ES-I3 (cell line): ENCODE results near the gene CSF3R.
"Not testable (repeated sequence)": the region's sequence is repeated elsewhere in the genome, so short reads cannot be mapped to it uniquely, and the experiment has no call there.

Experiments used
- H3K36me3 ChIP-seq: 2 replicates; pipeline ENCODE4 v1.6.1; 2013; ENCODE audit warnings: mild to moderate bottlenecking, low read length, control low read depth, moderate library complexity; ENCODE audit not compliant: insufficient read depth
- H3K4me1 ChIP-seq: 2 replicates; pipeline ENCODE4 v1.6.1; 2013; ENCODE audit warnings: mild to moderate bottlenecking, control low read depth, low read length; ENCODE audit not compliant: insufficient read depth
- H3K9ac ChIP-seq: 2 replicates; pipeline ENCODE4 v1.6.1; 2013; ENCODE audit warnings: low read depth, mild to moderate bottlenecking, low read length, moderate library complexity
- H3K9me3 ChIP-seq: 2 replicates; pipeline ENCODE4 v1.6.1; 2013; ENCODE audit warnings: mild to moderate bottlenecking, low read length, moderate library complexity; ENCODE audit not compliant: control insufficient read depth, insufficient read depth

Gene CSF3R

DNA sequence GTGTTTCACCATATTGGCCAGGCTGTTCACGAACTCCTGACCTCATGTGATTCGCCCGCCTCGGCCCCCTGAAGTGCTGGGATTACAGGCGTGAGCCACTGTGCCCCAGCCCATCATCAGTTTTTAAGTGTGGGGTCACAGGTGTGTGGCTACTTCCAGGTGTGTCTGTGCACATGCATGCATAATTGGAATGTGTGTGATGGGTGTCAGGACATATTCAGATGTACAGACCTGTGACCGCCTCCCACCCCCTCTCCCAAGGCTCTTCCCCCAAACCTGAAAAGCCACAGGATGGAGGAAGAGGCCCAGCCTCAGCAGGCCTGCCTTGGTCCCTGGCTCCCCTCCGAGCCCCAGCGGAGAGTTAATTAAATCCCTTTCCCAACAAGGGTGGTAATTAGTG, 37.3 kb upstream of the CSF3R start:
- Histone ChIP-seq H3K9me3 (no peaks in the 10 kb centered on the region), H3K9ac (no peak overlapping the region), H3K4me1 (peaks cover 15% of the 10 kb centered on the region), H3K36me3 (no peaks in the 10 kb centered on the region)

DNA sequence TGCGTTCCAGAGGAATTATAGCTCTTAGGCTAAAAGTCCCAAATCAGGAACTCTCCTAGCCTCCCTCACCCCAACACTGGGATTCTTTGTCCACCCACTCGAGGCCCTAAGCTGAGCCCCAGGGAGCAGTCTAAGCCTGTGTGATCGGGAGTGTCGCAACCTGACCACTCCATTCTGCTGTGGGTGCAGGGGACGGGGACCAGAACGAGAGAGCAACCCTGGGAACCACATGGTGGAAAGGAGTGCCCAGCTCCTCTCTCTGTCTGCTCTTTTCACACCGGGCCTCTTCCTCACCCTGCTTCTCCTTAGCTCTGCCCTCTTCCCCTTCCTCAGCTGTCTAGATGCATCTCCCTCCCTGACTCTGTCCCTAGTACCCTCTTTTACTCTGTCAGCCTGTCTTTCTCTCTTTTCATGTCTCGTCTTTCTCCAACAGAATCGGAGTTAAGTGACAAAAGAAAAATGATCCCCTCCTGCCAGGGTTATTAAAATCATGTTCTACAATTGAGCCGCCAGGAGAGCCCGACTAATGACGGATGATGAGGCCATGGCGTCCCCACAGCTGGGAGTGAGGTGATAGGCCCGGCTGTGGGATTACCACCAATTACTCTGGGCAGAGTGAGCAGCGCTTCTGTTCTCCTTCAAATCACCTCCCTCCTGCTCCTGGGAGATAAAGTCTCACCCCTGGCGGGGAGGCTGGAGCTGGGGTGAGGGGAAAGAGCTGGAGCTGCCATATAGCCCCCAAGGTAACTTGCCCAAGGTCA, 34.5 kb upstream of the CSF3R start:
- no peaks in the 10 kb centered on the region for H3K9me3 ChIP-seq
- H3K36me3 ChIP-seq: no peaks in the 10 kb centered on the region
- H3K4me1 ChIP-seq: no peaks in the 10 kb centered on the region
- no peak overlapping the region for H3K9ac ChIP-seq

DNA sequence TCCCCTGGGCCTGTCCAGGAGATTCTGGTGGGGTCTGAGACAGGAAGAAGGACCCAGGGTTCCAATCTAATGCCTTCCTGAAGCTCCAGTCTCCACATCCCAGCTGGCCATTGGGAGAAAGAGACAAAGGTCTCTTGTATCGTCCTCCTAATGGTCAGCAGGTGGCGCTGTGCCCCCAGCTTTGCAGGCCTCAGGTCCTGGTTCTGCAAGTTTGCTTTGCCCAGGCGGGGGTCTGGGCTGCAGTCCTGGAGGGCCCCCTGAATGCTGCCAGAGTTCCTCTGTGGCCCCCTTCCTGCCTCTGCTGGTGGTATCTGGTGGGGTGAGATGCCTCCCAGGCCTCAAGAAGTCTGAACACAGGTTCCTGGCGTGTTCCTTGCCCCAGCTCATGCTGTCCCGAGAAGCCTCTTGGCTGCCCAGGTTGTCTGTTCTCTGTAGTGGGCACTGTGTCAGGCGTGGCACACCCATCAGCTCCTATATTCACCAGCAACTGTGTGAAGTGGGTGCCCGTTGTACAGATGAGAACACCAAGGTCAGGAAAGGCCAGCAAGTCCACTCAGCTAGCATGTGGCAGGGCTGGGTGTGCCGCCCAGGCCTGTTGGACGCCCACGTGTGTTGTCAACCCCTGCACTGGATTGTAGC, 33.8 kb upstream of the CSF3R start:
- H3K36me3 ChIP-seq: no peaks in the 10 kb centered on the region
- H3K4me1 ChIP-seq: no peaks in the 10 kb centered on the region
- no peaks in the 10 kb centered on the region for H3K9me3 ChIP-seq
- no peak overlapping the region for H3K9ac ChIP-seq

- Histone ChIP-seq H3K36me3 (no peaks in the 10 kb centered on the region), H3K9ac (no peak overlapping the region), H3K9me3 (no peaks in the 10 kb centered on the region), H3K4me1 (no peaks in the 10 kb centered on the region)
Observed at GRCh38 chr1:36515315-36516138, 32.8 kb upstream of the CSF3R start.

GRCh38 chr1:36514501-36514900, 31.8 kb upstream of the CSF3R start:
- Histone ChIP-seq H3K36me3 (no peaks in the 10 kb centered on the region), H3K9me3 (no peaks in the 10 kb centered on the region), H3K4me1 (no peaks in the 10 kb centered on the region), H3K9ac (no peak overlapping the region)

DNA sequence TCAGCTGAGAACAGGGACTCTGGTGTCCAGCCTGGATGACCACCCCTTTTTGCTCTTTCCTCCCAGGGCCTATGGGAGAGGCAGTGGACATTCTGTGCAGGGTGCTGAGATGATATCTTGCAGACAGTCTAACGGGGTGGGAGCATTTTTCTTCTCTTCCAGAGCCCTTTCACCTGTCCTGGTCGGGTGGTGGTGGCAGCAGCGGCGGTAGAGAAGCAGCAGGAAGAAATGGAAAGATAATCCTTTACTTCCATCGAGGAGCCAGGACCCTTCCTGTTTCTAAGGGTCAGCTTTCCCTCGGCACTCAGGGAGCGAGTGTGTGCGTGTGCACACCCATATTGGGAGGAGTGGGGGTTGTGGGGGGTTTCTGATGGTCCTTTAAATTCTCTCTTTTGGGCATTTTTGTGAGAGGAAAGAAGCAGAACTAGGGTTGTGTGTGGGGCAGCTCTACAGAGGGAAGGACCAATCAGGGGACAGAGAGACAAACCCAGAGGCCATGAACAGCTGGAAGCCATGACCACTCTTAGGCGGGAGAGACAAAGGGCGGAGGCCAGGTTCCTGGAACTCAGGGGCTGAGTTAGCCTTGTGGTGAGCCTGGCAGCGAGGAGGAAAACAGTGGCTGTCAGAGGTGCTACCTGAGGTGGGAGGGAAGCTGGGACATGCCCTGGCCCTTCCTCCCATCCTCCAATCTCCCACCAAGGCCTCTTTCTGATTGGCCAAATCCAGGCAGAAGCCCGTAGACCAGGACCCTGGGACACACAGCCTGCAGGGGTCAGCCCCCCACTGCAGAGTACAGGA, 31.2 kb upstream of the CSF3R start:
- Histone ChIP-seq H3K9me3 (no peaks in the 10 kb centered on the region), H3K4me1 (no peaks in the 10 kb centered on the region), H3K36me3 (no peaks in the 10 kb centered on the region), H3K9ac (no peak overlapping the region)

DNA sequence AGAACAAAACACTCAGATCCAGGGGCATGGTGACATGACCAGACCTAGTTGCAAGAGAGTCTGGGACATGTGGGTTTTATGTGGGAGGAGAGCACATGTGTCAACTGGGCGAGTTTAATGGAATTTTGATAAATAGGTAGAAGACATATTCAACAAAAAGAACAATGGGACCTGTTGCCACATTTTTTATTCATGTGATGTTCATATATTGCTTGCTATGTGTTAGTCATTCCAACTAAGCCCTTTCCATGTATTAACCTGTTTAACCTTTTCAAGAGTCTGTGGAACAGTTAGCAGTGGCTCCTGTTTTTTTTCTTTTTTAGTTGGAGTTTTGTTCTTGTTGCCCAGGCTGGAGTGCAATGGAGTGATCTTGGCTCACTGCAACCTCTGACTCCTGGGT, 30.1 kb upstream of the CSF3R start:
- no peak overlapping the region for H3K9ac ChIP-seq
- H3K36me3 ChIP-seq: no peaks in the 10 kb centered on the region
- H3K9me3 ChIP-seq: no peaks in the 10 kb centered on the region
- H3K4me1 ChIP-seq: no peaks in the 10 kb centered on the region

GRCh38 chr1:36511804-36512798, 29.4 kb upstream of the CSF3R start:
- Histone ChIP-seq H3K4me1 (no peaks in the 10 kb centered on the region), H3K9ac (no peak overlapping the region), H3K36me3 (no peaks in the 10 kb centered on the region), H3K9me3 (no peaks in the 10 kb centered on the region)

DNA sequence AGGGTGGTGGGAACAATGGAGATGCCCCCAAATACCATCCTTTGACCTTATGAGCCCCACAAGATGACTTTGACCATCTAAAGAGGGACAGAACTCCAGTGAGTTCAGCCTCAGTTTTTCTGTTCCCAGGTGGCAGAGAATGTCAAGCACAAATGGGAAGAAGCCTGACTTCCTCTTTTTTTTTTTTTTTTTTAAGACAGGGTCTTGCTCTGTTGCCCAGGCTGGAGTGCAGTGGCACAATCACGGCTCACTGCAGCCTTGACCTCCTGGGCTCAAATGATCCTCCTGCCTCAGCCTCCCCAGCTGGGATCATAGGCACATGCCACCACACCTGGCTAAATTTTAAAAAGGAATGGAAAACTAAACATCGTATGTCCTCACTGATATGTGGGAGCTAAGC, 28.5 kb upstream of the CSF3R start:
- not testable (repeated sequence) for H3K9me3 ChIP-seq, H3K9ac ChIP-seq, H3K36me3 ChIP-seq, H3K4me1 ChIP-seq

GRCh38 chr1:36510418-36510817, 27.7 kb upstream of the CSF3R start:
- Histone ChIP-seq H3K4me1 (no peaks in the 10 kb centered on the region), H3K9me3 (no peaks in the 10 kb centered on the region), H3K9ac (no peak overlapping the region), H3K36me3 (no peaks in the 10 kb centered on the region)

DNA sequence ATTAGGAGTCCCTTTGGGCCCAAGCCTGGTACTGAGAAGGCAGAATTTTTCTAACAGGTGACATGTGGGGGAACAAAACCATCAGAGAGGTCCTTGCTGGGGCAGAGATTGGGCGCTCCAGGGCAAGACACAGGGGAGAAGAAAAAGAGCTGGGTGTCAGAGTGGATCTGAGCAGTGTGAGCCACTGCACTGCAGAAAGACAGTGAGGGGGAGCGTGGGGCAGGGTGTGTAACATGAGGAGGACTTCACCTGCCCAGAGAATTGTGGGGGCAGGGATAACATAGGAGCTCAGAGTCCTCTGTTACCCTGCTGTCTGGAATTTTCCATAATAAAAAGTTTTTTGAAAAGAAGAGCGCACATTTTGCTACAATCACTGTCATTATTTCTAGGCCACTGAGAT, 25.5 kb upstream of the CSF3R start:
- H3K36me3 ChIP-seq: no peaks in the 10 kb centered on the region
- H3K4me1 ChIP-seq: no peaks in the 10 kb centered on the region
- H3K9ac ChIP-seq: no peak overlapping the region
- no peaks in the 10 kb centered on the region for H3K9me3 ChIP-seq

DNA sequence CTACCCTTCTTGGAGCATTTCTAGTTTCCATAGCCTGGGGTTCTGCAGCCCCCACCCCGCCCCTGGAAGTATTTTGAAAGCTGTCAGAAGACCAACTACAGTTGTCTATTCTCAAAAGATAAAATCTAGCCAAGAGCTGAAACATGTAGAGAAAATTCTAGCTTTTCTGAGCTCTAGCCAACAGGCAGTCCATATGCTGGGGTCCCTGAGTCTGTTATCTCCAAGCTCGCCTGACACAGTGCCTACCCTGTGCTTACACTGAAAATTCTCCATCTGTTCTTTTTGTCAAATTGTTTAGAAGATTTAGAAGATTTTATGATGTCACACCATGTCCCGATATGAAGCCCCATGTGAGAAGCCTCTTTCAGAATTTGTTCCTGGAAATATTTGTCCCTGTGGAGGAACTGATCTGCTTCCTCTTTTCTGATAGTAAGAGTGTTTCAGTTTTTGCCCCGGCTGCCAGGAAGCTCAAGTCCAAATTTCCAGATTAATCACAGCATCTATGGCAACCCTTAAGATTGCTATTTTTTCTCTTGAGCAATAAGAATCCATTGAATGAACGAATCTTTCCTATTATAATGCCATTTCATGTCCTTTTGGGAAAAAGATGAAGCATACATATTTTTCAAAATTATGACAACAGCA, 23.7 kb upstream of the CSF3R start:
- H3K9ac ChIP-seq: no peak overlapping the region
- no peaks in the 10 kb centered on the region for H3K4me1 ChIP-seq
- no peaks in the 10 kb centered on the region for H3K9me3 ChIP-seq
- no peaks in the 10 kb centered on the region for H3K36me3 ChIP-seq

- H3K9me3 ChIP-seq: no peaks in the 10 kb centered on the region
- H3K4me1 ChIP-seq: no peaks in the 10 kb centered on the region
- H3K9ac ChIP-seq: no peak overlapping the region; the same call in 1 of the 2 replicates
- no peaks in the 10 kb centered on the region for H3K36me3 ChIP-seq
Observed at GRCh38 chr1:36503733-36504132, 21.0 kb upstream of the CSF3R start.
